Ureter (tissue), 1 donor: ENCODE measurements around the gene PARVG. TPM values are rescaled to one million over a fixed set of nuclear protein-coding genes. Genes with fewer than 3 reads are reported as not detected.

ENCODE experiments used
- DNase-seq: peaks from one replicate; pipeline ENCODE4 v3.0.0-alpha.2; 2020; ENCODE audit warnings: low spot score
- total RNA-seq: library from RNA; stranded (reverse); gene quantifications from one replicate; pipeline ENCODE4 v1.2.4, GENCODE V29; 2023
- donor health status: DM: yes; HTN: yes; CAD: no.

PARVG gene, protein sequence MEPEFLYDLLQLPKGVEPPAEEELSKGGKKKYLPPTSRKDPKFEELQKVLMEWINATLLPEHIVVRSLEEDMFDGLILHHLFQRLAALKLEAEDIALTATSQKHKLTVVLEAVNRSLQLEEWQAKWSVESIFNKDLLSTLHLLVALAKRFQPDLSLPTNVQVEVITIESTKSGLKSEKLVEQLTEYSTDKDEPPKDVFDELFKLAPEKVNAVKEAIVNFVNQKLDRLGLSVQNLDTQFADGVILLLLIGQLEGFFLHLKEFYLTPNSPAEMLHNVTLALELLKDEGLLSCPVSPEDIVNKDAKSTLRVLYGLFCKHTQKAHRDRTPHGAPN
- 13.5 TPM for total RNA-seq

DNA sequence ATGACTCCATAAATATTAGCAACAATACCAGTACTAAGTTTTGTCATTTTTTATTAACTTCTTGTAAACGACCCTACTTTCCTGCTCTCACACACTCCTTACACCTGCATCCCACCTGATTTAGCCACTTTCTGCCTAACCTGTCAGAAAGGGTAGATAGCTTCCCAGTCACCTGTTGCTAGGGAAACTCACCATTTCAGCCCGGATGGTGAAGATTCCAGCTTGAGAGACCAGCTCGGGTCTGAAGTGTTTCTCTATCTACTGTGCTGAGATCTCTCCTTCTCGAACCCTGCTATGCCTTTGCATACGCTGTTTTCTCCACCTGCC is at the start of gene PARVG:
PARVG (plus strand) TSS at position 220 of the 327 bp plus-strand sequence. CDS start 2,405 bp downstream, outside the sequence.
- DNase-seq, result no peak

DNA sequence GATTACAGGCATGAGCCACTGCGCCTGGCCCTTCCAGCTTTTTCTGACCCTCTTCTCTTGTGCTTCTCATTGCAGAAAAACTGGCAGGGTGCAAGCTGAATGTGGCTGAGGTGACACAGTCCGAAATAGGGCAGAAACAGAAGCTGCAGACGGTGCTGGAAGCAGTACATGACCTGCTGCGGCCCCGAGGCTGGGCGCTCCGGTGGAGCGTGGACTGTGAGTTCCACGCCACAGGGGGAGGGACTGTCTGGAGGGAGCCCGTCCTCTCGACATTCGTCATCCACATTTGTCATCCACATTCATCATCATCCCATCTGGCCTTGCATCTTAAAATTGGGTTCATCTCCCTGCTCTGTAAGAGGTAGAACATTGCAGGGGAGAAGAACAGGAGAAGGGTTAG is 49.3 kb upstream of the PARVG start:
- no peak for DNase-seq

DNA sequence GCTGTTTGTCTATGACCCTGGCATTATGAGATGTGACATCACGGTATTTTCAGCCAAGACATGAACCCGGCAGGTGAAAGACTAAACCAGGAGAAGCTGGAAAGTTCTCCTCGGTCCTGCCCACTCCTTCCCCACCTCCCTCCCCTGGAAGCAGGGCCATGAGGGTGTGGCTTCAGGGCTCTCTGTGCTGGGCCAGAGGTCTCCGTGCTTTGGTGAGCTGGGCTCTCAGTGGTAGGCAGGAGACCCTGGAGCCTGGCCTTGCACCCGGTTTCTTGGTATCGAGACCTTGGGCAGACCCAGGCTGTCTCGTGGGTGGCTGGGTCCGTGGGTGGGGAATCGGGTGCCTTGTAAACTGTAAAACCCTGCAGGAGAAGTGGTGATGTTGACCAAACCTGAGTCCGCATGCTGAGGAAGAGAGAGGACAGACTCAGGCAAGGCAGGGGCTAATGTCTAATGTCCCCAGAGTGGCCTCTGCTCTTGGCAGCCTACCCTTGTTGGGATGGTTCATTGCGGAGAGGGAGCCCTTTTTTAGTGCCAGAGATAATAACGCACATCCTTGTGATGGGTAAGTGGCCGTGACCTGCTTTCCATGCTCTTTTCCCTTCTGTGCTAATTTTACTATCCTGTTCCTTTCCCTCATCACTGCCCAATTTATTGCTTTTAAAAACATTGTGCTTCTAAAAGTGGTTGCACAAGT is 48.6 kb upstream of the PARVG start:
- DNase-seq, result no peak

DNA sequence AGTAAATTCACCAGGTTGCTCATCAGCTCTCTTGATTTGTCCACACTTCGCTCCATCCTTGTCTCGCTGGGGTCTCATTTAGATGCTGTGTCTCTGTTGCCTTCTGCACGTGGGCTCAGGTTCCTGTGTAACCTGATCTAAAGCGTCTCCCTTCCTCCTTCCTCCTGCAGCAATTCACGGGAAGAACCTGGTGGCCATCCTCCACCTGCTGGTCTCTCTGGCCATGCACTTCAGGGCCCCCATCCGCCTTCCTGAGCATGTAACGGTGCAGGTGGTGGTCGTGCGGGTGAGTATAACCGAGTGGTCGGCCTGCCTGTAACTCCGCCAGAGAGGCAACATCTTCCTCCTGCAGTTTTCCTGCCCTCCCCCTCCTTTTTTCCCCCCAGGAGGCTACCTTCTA is 48.0 kb upstream of the PARVG start:
- DNase-seq, result no peak

DNA sequence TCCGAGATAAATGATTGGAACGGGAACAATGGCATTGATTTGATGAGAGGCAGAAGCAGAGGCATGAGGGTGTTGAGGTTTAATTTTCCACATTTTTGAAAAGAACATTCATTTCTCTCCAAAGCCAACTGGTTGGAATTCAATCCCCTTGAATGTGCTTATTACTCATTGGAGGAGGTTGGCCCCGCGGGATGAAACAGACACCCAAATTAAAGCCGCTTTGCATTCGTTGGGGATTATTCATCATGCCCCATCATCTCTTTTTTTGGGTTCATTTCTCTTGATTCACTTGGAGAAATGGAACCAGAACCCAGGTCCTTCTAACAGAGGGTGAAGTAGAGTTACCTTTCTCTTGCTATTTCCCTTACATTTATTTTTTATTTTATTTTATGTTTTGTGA is 47.6 kb upstream of the PARVG start:
- no peak for DNase-seq

DNA sequence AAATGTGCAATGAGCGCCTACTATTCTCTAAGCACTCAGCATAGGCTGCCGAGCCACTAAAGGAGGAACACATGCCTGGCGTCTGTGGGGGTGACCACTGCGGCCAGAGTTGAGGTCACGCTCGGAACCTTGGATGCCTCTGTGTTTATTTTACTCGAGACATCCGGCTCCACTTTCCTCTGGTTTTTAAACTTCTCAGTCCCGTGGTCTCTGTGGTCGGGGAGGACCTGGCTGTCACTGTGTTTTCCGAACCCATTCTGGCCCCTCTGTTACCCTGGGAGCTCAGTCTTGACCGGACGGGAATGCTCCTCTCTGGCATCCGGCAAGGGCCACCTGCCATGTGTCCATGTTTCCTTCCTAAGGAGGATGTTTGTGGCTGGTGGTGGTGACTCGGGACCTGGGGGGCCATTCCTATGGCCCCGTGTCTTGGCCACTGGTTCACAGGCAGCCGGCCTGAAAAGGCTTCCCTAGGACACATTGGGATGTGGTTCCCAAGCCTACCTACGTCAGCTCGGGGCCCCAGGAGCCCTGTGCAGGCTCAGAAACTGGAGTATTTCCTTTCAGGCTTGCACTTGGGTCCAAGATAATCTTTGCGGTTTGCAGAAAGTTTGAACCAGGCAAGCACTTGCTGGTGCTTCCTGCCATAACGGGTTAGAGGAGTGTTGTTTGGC is 46.7 kb upstream of the PARVG start:
- DNase-seq, result peak; percentile 48

DNA sequence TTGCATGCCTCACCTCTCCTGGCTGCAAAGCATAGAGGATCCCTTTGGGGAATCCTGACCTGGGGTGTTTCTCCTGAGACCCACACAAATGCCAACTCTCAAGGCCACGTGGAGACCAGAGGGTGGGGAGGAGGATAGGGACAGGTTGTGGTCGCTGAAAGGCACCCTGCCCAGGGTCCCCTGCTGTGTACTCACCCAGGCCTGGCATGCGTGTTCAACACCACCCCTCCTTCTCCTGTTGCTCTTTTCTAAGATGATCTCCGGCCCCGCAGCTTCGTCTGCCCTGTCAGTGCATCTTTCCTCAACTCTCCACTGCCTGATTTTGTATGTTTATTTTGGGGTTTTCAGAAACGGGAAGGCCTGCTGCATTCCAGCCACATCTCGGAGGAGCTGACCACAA is 44.6 kb upstream of the PARVG start:
- DNase-seq, result no peak

DNA sequence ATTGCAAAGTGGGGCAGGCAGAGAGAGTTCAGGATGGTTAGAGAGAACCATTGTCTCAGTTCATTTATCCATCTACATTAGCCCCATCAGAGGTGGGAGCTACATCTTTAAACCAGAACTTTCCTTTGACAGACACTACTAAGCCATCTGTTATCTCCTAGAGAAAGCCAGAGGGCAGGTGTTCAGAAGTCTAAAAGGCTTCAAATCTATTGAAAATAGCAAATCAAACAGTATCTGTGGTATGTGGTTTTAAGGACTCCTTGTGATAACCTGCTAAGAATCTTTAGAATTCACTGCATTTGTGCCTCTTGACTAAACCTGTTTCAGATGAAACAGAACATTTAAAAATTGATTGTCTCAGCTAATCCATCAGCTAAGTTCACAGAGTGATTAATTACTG is 43.9 kb upstream of the PARVG start:
- no peak for DNase-seq

DNA sequence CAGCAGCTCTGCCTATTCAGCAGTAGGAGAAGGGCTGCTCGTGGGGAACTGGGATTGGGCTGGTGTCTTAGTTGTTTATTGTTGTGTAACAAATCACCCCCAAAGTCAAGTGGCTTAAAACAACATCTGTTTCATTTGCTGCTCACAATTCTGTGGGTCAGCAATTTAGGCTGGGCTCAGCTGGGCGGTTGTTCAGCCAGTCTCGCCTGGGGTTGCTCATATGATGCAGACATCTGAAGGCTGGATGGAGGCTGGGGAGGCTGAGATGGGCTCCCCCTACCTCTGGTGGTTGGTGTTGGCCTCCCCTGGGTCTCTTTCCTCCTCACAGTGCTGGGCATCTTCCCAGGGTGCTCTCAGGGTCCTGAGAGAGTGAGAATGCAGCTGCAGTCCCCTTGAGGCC is 43.3 kb upstream of the PARVG start:
- DNase-seq, result no peak

DNA sequence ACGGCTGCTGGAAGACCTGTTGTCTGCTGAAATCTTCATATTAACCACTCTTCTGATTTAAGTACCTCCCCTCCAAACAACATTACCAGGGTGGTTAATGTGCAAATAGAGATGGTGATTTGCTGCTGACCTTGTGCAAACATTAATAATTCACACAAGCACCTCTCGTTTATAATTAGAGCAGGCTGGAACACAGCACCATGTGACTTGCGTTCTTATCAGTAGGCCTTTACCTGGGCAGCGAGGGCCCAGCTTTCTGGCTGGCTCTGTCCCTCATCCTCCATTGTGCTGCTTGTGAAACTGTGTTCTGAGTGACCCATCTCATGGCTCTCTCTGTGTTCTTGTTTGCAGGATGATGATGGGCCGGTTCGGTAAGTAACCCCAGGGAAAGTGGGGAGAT is 41.0 kb upstream of the PARVG start:
- no peak for DNase-seq

DNA sequence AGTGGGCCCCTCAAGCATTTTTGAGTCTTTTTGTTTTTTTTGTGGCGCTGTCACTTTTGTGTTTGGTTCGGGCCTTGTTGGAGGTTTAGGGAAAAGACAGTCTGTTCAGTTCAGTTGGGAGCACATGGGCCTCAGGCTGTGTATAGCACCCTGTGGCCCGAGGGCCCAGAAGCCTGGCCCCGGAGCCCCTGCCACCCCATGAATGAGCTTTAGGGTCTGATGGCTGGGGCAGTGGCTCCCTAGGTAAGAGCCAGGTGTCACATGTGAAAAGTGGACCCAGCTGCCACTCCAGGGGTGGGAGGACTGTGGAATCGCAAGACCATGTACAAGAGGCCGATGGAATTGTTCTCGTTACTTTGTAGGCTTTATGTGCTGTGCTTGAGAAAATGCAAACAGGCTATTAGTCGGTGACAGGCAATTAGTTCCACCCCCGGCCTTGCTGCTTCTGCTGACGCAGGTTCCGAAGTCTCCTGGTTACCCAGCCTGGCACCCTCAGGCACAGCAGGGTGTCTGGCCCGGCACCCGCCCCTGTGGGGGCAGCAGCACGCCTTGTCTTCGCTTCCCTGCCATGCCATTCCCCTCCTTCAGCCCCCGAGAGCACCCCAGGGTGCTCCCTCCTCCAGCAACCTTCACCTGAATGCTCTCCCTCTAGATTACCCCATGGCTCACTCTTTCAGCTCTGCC is 38.2 kb upstream of the PARVG start:
- DNase-seq, result no peak

DNA sequence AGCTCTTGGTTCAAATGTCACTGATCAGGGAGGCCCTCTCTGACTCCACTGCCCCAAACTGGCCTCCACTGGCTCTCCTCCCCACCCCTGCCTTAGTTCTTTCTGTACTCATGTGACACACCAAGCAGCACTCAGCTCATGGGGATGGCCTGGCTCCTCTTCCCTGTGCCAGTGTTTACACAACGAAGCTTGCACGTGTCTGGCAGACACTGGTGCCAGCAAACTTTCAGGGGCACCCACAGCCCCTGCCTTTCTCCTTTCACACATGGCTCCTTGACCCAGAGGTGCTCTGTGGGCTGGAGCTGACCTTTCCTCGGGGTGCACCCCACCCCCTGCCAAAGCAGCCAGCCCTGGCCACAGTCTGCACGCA is 37.6 kb upstream of the PARVG start:
- no peak for DNase-seq

DNA sequence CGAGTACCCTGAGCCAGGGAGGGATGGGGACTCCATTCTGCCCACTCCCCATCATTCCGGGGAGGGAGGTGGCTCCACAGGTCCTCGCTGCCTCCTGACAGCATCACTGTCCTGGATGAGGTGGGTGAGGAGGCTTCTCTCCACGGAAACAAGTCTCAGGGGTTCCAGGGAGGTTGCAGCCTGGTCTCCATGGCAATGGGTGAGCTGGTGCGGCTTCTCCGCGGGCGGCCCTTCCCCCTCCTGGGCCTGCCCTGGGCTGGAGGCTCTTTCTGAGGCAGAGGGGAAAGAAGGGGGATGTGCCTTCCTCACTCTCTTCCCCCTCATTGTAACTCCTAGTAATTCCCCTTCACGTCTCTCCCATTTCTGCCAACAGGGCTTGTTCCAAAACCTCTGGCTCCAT is 37.1 kb upstream of the PARVG start:
- no peak for DNase-seq

DNA sequence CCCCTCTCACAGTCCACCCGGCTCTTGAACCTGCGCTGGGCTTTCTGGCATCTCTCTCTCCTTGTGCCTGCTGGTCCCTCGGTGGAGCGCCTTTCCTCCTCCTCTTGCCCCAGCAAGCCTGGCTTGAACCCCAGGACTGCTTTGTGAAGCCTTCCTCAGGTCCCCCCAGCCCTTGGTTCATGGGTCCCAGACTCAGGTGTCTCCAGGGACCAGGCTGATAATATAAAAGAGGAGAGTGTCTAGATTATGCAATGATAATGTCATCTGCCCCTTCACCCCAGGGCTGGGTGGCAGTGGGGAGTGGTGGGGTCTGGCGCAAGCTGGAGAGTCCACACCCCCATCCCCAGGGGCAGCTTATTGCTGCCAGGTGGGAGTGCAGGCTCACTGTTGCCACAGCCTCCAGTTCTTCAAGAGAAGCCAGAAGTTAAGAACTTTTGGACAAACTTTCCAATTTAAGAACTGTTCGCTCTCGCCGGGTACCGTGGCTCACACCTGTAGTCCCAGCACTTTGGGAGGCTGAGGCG is 36.6 kb upstream of the PARVG start:
- no peak for DNase-seq

DNA sequence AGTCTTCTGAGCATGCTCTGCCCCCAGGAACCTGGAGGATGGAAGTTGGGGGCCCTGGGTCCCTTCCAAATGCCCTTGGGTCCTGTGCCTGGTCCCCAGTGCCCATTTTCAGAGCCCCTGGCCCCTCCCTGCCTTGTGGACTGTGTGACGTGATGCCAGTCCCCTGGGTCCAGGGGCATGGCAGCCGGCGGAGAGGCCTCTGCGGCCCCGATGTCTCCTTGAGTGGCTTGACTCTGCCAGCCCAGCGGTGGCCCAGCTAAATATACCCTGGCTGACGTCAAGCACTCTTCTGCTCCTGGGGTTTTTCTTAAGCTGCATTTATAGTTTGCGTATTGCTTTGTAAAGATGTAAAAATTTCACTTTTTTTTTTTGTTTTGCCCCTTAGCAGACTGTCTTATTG is 35.2 kb upstream of the PARVG start:
- no peak for DNase-seq

DNA sequence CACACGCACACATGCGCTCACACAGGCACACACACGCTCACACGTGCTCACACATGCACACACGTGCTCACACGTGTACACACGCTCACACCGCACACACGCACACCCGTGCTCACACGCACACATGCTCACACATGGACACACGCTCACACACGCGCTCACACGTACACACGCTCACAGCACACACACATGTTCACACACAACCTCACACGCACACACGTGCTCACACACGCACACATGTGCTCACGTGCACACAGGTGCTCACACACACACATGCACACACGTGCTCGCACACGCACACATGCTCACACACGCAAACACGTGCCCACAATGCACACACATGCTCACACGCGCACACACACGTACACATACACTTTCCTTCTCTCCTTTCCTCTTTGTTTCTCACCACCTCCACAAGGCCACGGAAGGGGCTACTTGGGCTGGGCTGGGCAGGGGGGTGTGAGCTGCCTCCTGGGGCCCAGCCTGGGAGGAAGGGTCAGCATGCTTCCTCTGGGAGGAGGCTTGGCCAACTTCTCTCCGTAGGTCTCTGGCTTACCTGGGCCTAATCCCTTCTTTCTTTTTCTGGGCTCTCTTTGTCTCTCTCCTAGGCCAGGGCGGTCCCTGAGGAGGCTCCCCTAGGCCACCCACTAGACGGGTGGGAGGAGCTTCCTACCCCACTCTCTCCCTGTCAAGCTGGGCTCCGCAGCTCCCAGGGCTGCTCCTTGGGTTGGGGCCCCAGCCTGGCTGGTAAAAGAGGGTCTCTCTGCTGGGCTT is 34.5 kb upstream of the PARVG start:
- no peak for DNase-seq

DNA sequence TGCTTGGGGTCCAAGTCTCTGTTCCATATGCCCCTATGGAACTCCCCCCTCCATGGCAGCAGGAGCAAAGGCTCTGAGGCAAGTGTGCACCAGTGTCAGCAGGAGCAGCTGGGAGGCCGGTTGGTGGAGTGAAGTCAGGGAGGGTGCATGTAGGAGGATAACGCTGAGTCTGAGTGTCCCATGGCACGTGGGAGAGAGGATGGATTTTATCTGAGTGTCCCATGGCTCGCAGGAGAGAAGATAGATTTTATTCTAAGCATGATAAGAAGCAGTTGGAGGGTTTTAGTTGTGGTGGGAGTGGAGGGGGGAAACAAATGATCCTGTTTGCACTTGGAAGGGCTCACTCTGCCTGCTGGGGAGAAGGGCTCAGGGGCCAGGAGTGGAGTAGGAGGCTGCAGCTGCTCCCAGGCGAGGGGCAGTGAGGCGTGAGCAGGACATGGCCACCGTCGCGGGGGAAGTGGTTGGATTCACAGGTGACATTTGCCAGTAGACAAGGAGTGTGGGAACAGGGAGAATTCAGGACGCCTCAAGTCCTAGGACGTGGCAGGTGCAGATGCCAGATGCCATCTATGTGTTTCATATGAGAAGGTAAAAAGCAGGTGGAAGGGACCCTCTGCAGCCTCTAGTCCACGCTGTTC is 33.6 kb upstream of the PARVG start:
- DNase-seq, result no peak

DNA sequence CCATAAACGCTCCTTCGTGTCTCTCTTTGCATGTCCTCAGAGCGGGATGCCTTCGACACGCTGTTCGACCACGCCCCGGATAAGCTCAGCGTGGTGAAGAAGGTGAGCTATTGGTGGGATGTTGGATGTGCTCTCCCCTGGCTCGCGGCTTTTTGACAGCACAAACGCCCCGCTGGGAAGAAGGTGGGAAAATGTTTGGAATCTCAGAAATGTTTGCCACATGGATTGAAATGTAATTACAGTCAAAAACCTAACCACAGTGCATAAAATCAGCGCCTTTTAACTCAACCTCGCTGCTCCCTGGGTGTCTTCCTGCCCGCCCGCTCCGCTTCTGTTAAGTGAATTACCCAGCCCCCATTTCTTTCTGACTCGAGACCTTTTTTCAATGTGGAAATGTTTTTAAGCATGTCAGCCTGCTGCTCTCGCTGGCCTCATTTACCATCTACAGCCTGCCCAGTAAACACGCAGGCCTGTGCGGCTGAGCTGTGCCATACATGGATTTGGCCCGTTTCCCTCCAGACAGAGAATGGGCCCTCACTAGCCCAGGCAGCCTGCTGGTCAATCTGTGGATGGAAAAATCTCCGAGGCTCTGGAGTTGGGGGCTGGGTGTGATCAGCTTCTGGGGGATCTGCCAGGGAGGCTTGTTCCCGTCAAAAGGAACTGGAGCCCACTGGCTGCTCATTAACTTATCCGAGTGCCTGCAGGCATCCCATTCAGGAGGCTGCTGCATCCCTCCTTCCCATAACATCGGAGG is 32.7 kb upstream of the PARVG start:
- no peak for DNase-seq

DNA sequence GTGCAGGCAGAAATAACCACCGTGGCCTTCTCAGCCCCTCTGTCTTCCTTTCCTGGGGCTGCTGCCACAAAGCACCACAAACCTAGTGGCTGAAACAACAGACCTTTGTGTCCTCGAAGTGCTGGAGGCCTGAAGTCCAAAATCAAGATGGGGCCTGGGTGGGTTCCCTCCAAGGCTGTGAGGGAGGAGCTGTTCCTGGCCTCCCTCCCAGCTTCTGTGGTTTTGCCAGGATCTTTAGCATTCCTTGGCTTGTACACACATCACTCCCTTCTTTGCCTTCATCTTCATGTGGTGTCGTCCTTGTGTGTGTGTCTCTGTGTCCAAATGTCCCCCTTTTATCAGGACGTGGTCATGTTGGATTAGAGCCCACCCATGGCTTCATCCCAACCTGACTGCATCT is 29.0 kb upstream of the PARVG start:
- no peak for DNase-seq

DNA sequence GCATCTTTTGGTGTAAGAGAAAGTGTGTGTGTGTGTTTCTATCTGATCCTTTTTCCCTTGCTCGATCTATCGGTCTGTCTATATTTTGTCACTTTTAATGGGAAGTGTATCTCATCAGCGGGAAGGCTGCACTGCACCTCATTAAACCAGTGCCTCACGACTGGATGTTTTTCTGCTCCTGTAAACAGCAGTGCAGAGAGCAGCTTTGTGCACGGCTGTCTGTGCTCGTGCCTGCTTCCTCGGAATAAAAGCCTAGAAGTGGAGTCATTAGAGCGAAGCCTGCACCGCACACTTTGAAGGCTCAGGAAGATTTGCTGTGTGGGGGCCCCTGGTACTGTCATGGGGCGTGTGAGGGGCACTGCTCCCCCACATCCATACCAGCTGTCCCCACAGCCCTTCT is 27.0 kb upstream of the PARVG start:
- DNase-seq, result no peak
